Brain microvascular endothelial cell (primary cell): Measurements from ENCODE around the gene SHISA9.

ENCODE experiments used
- DNase-seq: peaks from one replicate; pipeline ENCODE4 v3.0.0-alpha.2; 2020
- H3K27ac ChIP-seq: fragments of 250-450 bp; sonication (Bioruptor Pico); 2 replicates; pipeline ENCODE4 v1.5.1; 2020; ENCODE audit warnings: mild to moderate bottlenecking, moderate library complexity
- H3K27me3 ChIP-seq: fragments of 250-450 bp; sonication (Bioruptor Pico); replicated peaks from 2 replicates; pipeline ENCODE4 v1.5.1; 2020; ENCODE audit warnings: mild to moderate bottlenecking
- H3K36me3 ChIP-seq: fragments of 250-450 bp; sonication (Bioruptor Pico); replicated peaks from 2 replicates; pipeline ENCODE4 v1.5.1; 2020; ENCODE audit warnings: mild to moderate bottlenecking
- H3K4me3 ChIP-seq: 2 replicates; pipeline ENCODE4 v1.5.1; 2011; ENCODE audit warnings: low read depth, mild to moderate bottlenecking, control low read depth, low read length, moderate library complexity
- CTCF ChIP-seq: IDR thresholded peaks from 2 replicates; pipeline ENCODE4 v1.5.1; 2011; ENCODE audit warnings: low read depth, mild to moderate bottlenecking, moderate library complexity, low read length, control low read depth, inconsistent platforms; ENCODE audit errors: missing control alignments
- in situ Hi-C: cut with HindIII; loops from 2 replicates; pipeline ENCODE4 v1.10.0; 2017; ENCODE audit warnings: low sequenced_read_pairs, low pct_ligation_motif_present

Gene SHISA9

GRCh38 chr16:13102401-13102800 lies 201.0 kb downstream of the SHISA9 start:
- H3K36me3 ChIP-seq: no peaks in the 10 kb centered on the region
- no peak overlapping the region for H3K27ac ChIP-seq
- H3K27me3 ChIP-seq: no peaks in the 10 kb centered on the region
- no peak for TF ChIP-seq CTCF
- DNase-seq: no peak
- no peak overlapping the region for H3K4me3 ChIP-seq
- in situ Hi-C loops: no loop called here

DNA sequence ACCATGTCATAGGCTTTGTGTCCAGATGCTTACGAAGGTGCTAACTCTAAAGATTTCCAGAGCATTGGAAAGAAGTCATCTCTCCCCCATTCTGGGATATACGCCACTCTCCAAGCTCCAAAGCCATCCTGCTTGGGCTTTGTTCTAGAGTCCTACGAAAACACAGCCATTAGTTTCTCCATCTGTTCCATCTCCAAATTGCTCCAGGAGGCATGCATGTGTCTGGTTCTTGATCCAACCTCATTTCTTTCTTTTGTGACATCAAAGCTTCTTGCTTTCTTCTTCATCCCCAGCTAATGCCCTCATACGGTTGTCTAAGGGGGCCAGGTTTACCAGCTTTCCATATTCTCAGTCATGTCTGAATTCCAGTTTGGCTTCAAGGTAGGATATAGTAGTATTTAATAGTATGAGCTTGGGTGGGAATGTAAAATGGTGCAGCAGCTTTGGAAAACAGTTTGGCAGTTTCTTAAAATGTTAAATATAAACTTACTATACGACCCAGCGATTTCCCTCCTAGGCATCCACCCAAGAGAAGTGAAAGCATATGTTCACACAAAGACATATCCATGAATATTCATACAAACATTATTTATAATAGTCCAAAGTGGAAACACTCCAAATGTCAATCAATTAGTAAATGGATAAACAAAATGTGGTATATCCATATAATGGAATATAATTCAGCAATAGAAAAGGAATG lies 202.6 kb downstream of the SHISA9 start:
- no peaks in the 10 kb centered on the region for H3K36me3 ChIP-seq
- TF ChIP-seq CTCF: no peak
- H3K27me3 ChIP-seq: no peaks in the 10 kb centered on the region
- no peak overlapping the region for H3K27ac ChIP-seq
- in situ Hi-C loops: no loop called here
- no peak overlapping the region for H3K4me3 ChIP-seq
- no peak for DNase-seq

GRCh38 chr16:13104772-13105171 lies 203.4 kb downstream of the SHISA9 start:
- in situ Hi-C loops: no loop called here
- no peak for TF ChIP-seq CTCF
- no peak overlapping the region for H3K4me3 ChIP-seq
- H3K27ac ChIP-seq: no peak overlapping the region
- no peaks in the 10 kb centered on the region for H3K27me3 ChIP-seq
- H3K36me3 ChIP-seq: no peaks in the 10 kb centered on the region
- DNase-seq: no peak

GRCh38 chr16:13105427-13105826 lies 204.0 kb downstream of the SHISA9 start:
- H3K27me3 ChIP-seq: no peaks in the 10 kb centered on the region
- no peaks in the 10 kb centered on the region for H3K36me3 ChIP-seq
- in situ Hi-C loops: no loop called here
- TF ChIP-seq CTCF: no peak
- H3K4me3 ChIP-seq: no peak overlapping the region
- no peak overlapping the region for H3K27ac ChIP-seq
- DNase-seq: no peak

GRCh38 chr16:13106464-13106863 lies 205.1 kb downstream of the SHISA9 start:
- no peak for TF ChIP-seq CTCF
- Histone ChIP-seq H3K27ac (no peak overlapping the region), H3K27me3 (no peaks in the 10 kb centered on the region), H3K4me3 (no peak overlapping the region), H3K36me3 (no peaks in the 10 kb centered on the region)
- in situ Hi-C loops: no loop called here
- no peak for DNase-seq

- DNase-seq: no peak
- in situ Hi-C loops: no loop called here
These were observed 206.7 kb downstream of the SHISA9 start for GRCh38 chr16:13108126-13108525.

More at GRCh38 chr16:13108126-13108525, 206.7 kb downstream of the SHISA9 start:
- no peaks in the 10 kb centered on the region for H3K36me3 ChIP-seq
- no peak for TF ChIP-seq CTCF
- no peaks in the 10 kb centered on the region for H3K27me3 ChIP-seq
- no peak overlapping the region for H3K27ac ChIP-seq
- no peak overlapping the region for H3K4me3 ChIP-seq
